ENCODE data around the gene MCF2L.

- TF ChIP-seq CTCF (IDR thresholded peaks at IDR 0.05) (no peak), POLR2A (IDR thresholded peaks at IDR 0.05) (no peak)
Observed at GRCh38 chr13:112947796-112948195, 21.2 kb upstream of the MCF2L start.

All from body of pancreas (tissue), 4 donors.